BLaER1 (cell line): ENCODE results near the gene CELA3B.
A peak's percentile ranks its signal among the peaks of the same experiment; 100 is the strongest.
"Not testable (repeated sequence)": the region's sequence is repeated elsewhere in the genome, so short reads cannot be mapped to it uniquely, and the experiment has no call there.

ENCODE experiments used
- H3K27ac ChIP-seq: shearing (Covaris generic); formaldehyde crosslinking; 2 replicates; pipeline ENCODE4 v1.8.1; 2022
- H3K27me3 ChIP-seq: shearing (Covaris generic); formaldehyde crosslinking; 2 replicates; pipeline ENCODE4 v1.8.1; 2022
- H3K36me3 ChIP-seq: shearing (Covaris generic); formaldehyde crosslinking; 2 replicates; pipeline ENCODE4 v1.8.1; 2022
- H3K4me1 ChIP-seq: shearing (Covaris generic); formaldehyde crosslinking; 2 replicates; pipeline ENCODE4 v1.8.1; 2022
- H3K4me2 ChIP-seq: shearing (Covaris generic); formaldehyde crosslinking; 2 replicates; pipeline ENCODE4 v1.8.1; 2022
- H3K4me3 ChIP-seq: shearing (Covaris generic); formaldehyde crosslinking; 2 replicates; pipeline ENCODE4 v1.8.1; 2022
- H3K9ac ChIP-seq: shearing (Covaris generic); formaldehyde crosslinking; 2 replicates; pipeline ENCODE4 v1.8.1; 2022
- H3K9me3 ChIP-seq: shearing (Covaris generic); formaldehyde crosslinking; 2 replicates; pipeline ENCODE4 v1.8.1; 2022
- H4K20me1 ChIP-seq: shearing (Covaris generic); formaldehyde crosslinking; 2 replicates; pipeline ENCODE4 v1.8.1; 2022
- Cebpa-rat ChIP-seq: shearing (Covaris generic); IDR thresholded peaks from 2 replicates; pipeline ENCODE4 v1.8.1; 2022

Gene CELA3B

GRCh38 chr1:21935891-21936365, 40.9 kb upstream of the CELA3B start:
- peak overlapping the region; percentile 74 for H3K4me3 ChIP-seq
- no peak for TF ChIP-seq Cebpa-rat
- H3K36me3 ChIP-seq = no peaks in the 10 kb centered on the region
- peak overlapping the region; percentile 60; the same call in 1 of the 2 replicates for H3K27ac ChIP-seq
- H3K4me2 ChIP-seq = peak overlapping the region; percentile 97
- H3K9me3 ChIP-seq = no peaks in the 10 kb centered on the region
- H4K20me1 ChIP-seq = no peaks in the 10 kb centered on the region
- H3K4me1 ChIP-seq = peaks cover 89% of the 10 kb centered on the region
- no peaks in the 10 kb centered on the region for H3K27me3 ChIP-seq
- peak overlapping the region; percentile 80 for H3K9ac ChIP-seq

- Histone ChIP-seq H3K27ac (peak overlapping the region; percentile 60), H3K4me3 (peak overlapping the region; percentile 74), H3K4me2 (peak overlapping the region; percentile 97), H3K9ac (peak overlapping the region; percentile 80), H3K4me1 (peaks cover 84% of the 10 kb centered on the region), H3K27me3 (no peaks in the 10 kb centered on the region), H3K36me3 (no peaks in the 10 kb centered on the region), H3K9me3 (no peaks in the 10 kb centered on the region), H4K20me1 (no peaks in the 10 kb centered on the region)
- no peak for TF ChIP-seq Cebpa-rat
These were observed 40.3 kb upstream of the CELA3B start for GRCh38 chr1:21936366-21937031.

- Histone ChIP-seq H3K4me3 (peak within 1 kb of the TSS; percentile 74), H3K27ac (peak within 1 kb of the TSS; percentile 86), H3K4me1 (peaks cover 79% of the 10 kb centered on the region), H3K9me3 (no peaks in the 10 kb centered on the region), H3K27me3 (no peaks in the 10 kb centered on the region), H3K9ac (peak within 1 kb of the TSS; percentile 83), H3K4me2 (peak within 1 kb of the TSS; percentile 97), H4K20me1 (no peaks in the 10 kb centered on the region), H3K36me3 (no peaks in the 10 kb centered on the region)
- no peak for TF ChIP-seq Cebpa-rat
These were observed 39.8 kb upstream of the CELA3B start, which contains the start of gene HSPG2 for GRCh38 chr1:21937034-21937371. Gene HSPG2, minus strand, starts transcription at chr1:21937310. Its CDS starts 93 bp downstream, at chr1:21937217.

- Histone ChIP-seq H4K20me1 (no peaks in the 10 kb centered on the region), H3K36me3 (no peaks in the 10 kb centered on the region), H3K4me2 (peak overlapping the region; percentile 91), H3K27ac (peak overlapping the region; percentile 86), H3K27me3 (no peaks in the 10 kb centered on the region), H3K4me1 (peaks cover 73% of the 10 kb centered on the region), H3K9ac (peak overlapping the region; percentile 83), H3K4me3 (peak overlapping the region; percentile 74), H3K9me3 (no peaks in the 10 kb centered on the region)
- TF ChIP-seq Cebpa-rat = no peak
These were observed 39.3 kb upstream of the CELA3B start for GRCh38 chr1:21937372-21938121.

GRCh38 chr1:21938732-21939538, 37.9 kb upstream of the CELA3B start:
- peaks cover 59% of the 10 kb centered on the region for H3K4me1 ChIP-seq
- no peaks in the 10 kb centered on the region for H3K9me3 ChIP-seq
- H3K27ac ChIP-seq = peak overlapping the region; percentile 65
- H3K9ac ChIP-seq = peak overlapping the region; percentile 50; the same call in 1 of the 2 replicates
- no peaks in the 10 kb centered on the region for H3K27me3 ChIP-seq
- no peaks in the 10 kb centered on the region for H4K20me1 ChIP-seq
- no peak overlapping the region for H3K4me3 ChIP-seq
- peak overlapping the region; percentile 91 for H3K4me2 ChIP-seq
- no peaks in the 10 kb centered on the region for H3K36me3 ChIP-seq
- no peak for TF ChIP-seq Cebpa-rat

GRCh38 chr1:21939650-21940374, 37.0 kb upstream of the CELA3B start:
- peak overlapping the region; percentile 91 for H3K4me2 ChIP-seq
- peaks cover 50% of the 10 kb centered on the region for H3K4me1 ChIP-seq
- no peaks in the 10 kb centered on the region for H3K36me3 ChIP-seq
- H3K9ac ChIP-seq = peak overlapping the region; percentile 50; the same call in 1 of the 2 replicates
- H3K27me3 ChIP-seq = no peaks in the 10 kb centered on the region
- no peak for TF ChIP-seq Cebpa-rat
- no peak overlapping the region for H3K4me3 ChIP-seq
- no peaks in the 10 kb centered on the region for H3K9me3 ChIP-seq
- H4K20me1 ChIP-seq = no peaks in the 10 kb centered on the region
- peak overlapping the region; percentile 65 for H3K27ac ChIP-seq

- TF ChIP-seq Cebpa-rat = no peak
- Histone ChIP-seq H3K4me2 (peak overlapping the region; percentile 91), H3K27me3 (no peaks in the 10 kb centered on the region), H3K9me3 (no peaks in the 10 kb centered on the region), H3K4me1 (peaks cover 44% of the 10 kb centered on the region), H3K27ac (peak overlapping the region; percentile 65), H3K4me3 (no peak overlapping the region), H3K9ac (no peak overlapping the region), H3K36me3 (no peaks in the 10 kb centered on the region), H4K20me1 (no peaks in the 10 kb centered on the region)
These were observed 36.3 kb upstream of the CELA3B start for GRCh38 chr1:21940492-21940891.

GRCh38 chr1:21941370-21941769, 35.5 kb upstream of the CELA3B start:
- no peak overlapping the region for H3K4me3 ChIP-seq
- TF ChIP-seq Cebpa-rat = no peak
- no peaks in the 10 kb centered on the region for H3K9me3 ChIP-seq
- no peaks in the 10 kb centered on the region for H4K20me1 ChIP-seq
- peaks cover 35% of the 10 kb centered on the region for H3K4me1 ChIP-seq
- H3K36me3 ChIP-seq = no peaks in the 10 kb centered on the region
- H3K9ac ChIP-seq = no peak overlapping the region
- H3K27me3 ChIP-seq = no peaks in the 10 kb centered on the region
- H3K4me2 ChIP-seq = no peak overlapping the region
- no peak overlapping the region for H3K27ac ChIP-seq

- H3K9ac ChIP-seq = no peak overlapping the region
- no peaks in the 10 kb centered on the region for H3K36me3 ChIP-seq
- no peak overlapping the region for H3K4me3 ChIP-seq
- no peaks in the 10 kb centered on the region for H3K9me3 ChIP-seq
- no peak for TF ChIP-seq Cebpa-rat
- no peak overlapping the region for H3K4me2 ChIP-seq
- H3K27me3 ChIP-seq = no peaks in the 10 kb centered on the region
- H3K27ac ChIP-seq = no peak overlapping the region
- no peaks in the 10 kb centered on the region for H4K20me1 ChIP-seq
- peaks cover 32% of the 10 kb centered on the region for H3K4me1 ChIP-seq
These were observed 34.4 kb upstream of the CELA3B start for GRCh38 chr1:21942464-21942863.

GRCh38 chr1:21942959-21943640, 33.7 kb upstream of the CELA3B start:
- not testable (repeated sequence) for H3K9ac ChIP-seq, H3K27me3 ChIP-seq, H3K9me3 ChIP-seq, H3K4me2 ChIP-seq, H4K20me1 ChIP-seq, H3K4me3 ChIP-seq, H3K36me3 ChIP-seq, H3K27ac ChIP-seq
- peaks cover 26% of the 10 kb centered on the region for H3K4me1 ChIP-seq
